AG10803 (cell line): ENCODE results near the gene SPG7.

Source experiments
- DNase-seq: peaks from one replicate; pipeline ENCODE4 v3.0.0; 2010; ENCODE audit warnings: low read depth
- H3K4me3 ChIP-seq: 2 replicates; pipeline ENCODE4 v1.5.1; 2011; ENCODE audit warnings: mild to moderate bottlenecking, low read length, control low read depth
- CTCF ChIP-seq: conservative IDR thresholded peaks from 2 replicates; pipeline ENCODE4 v1.5.1; 2011; ENCODE audit warnings: mild to moderate bottlenecking, low read length, control low read depth, inconsistent platforms

The SPG7 gene

GRCh38 chr16:89472711-89473075 is 35.5 kb upstream of the SPG7 start:
- TF ChIP-seq CTCF, result no peak
- H3K4me3 ChIP-seq, result no peak overlapping the region
- no peak for DNase-seq

- no peak for TF ChIP-seq CTCF
- no peak for DNase-seq
- no peak overlapping the region for H3K4me3 ChIP-seq
These were observed 35.0 kb upstream of the SPG7 start for GRCh38 chr16:89473136-89473712.

- peak; percentile 65 for DNase-seq
- no peak overlapping the region for H3K4me3 ChIP-seq
- no peak for TF ChIP-seq CTCF
These were observed 34.3 kb upstream of the SPG7 start for GRCh38 chr16:89473791-89474414.

- DNase-seq, result no peak
- TF ChIP-seq CTCF, result no peak
- H3K4me3 ChIP-seq, result no peak overlapping the region
These were observed 33.1 kb upstream of the SPG7 start for GRCh38 chr16:89475144-89475543.

- H3K4me3 ChIP-seq, result no peak overlapping the region
- no peak for DNase-seq
- TF ChIP-seq CTCF, result no peak
These were observed 31.8 kb upstream of the SPG7 start for GRCh38 chr16:89476379-89476778.

GRCh38 chr16:89476811-89477261 is 31.4 kb upstream of the SPG7 start:
- no peak overlapping the region for H3K4me3 ChIP-seq
- TF ChIP-seq CTCF, result no peak
- no peak for DNase-seq

- DNase-seq, result peak; percentile 60
- no peak for TF ChIP-seq CTCF
These were observed 29.5 kb upstream of the SPG7 start for GRCh38 chr16:89478576-89479221.

More at GRCh38 chr16:89478576-89479221, 29.5 kb upstream of the SPG7 start:
- H3K4me3 ChIP-seq, result no peak overlapping the region
